GM12864 (cell line): ENCODE measurements around the gene PRKAG2.

Source experiments
- DNase-seq: peaks from one replicate; pipeline ENCODE4 v3.0.0-alpha.2; 2011; ENCODE audit warnings: low read depth
- H3K4me3 ChIP-seq: 2 replicates; pipeline ENCODE4 v1.5.1; 2011; ENCODE audit warnings: mild to moderate bottlenecking, low read depth, low read length, control low read depth
- CTCF ChIP-seq: IDR thresholded peaks from 2 replicates; pipeline ENCODE4 v1.5.1; 2011; ENCODE audit warnings: low read depth, mild to moderate bottlenecking, moderate library complexity, low read length, control low read depth, inconsistent platforms; ENCODE audit errors: missing control alignments

Gene PRKAG2

GRCh38 chr7:151509670-151510333 is 367.1 kb downstream of the PRKAG2 start:
- no peak for DNase-seq
- H3K4me3 ChIP-seq = no peak overlapping the region
- no peak for TF ChIP-seq CTCF

GRCh38 chr7:151508991-151509390 is 367.9 kb downstream of the PRKAG2 start:
- H3K4me3 ChIP-seq = no peak overlapping the region
- no peak for TF ChIP-seq CTCF
- no peak for DNase-seq

- no peak overlapping the region for H3K4me3 ChIP-seq
- no peak for DNase-seq
- no peak for TF ChIP-seq CTCF
Observed at GRCh38 chr7:151507806-151508205, 369.1 kb downstream of the PRKAG2 start.

GRCh38 chr7:151506901-151507382 is 370.0 kb downstream of the PRKAG2 start:
- no peak overlapping the region for H3K4me3 ChIP-seq
- TF ChIP-seq CTCF = peak; percentile 14
- no peak for DNase-seq
